Mesothelial cell of epicardium (in vitro differentiated cells): ENCODE results near the gene C12orf54. TPM values are rescaled to one million over a fixed set of nuclear protein-coding genes. Genes with fewer than 3 reads are reported as not detected.
"Not testable (repeated sequence)": the region's sequence is repeated elsewhere in the genome, so short reads cannot be mapped to it uniquely, and the experiment has no call there.

ENCODE experiments used
- DNase-seq, 2 experiments: peaks; one replicate each; pipeline ENCODE4 v3.0.0; 2021; ENCODE audit warnings: low spot score in 2 of 2; ENCODE audit not compliant: unreplicated experiment in 2 of 2
- H3K27ac Mint-ChIP-seq: 2 replicates; pipeline ENCODE4 v1.8.0; 2021; ENCODE audit warnings: mixed read lengths
- H3K27me3 Mint-ChIP-seq: 2 replicates; pipeline ENCODE4 v1.8.0; 2021; ENCODE audit warnings: low read depth, mixed read lengths
- H3K36me3 Mint-ChIP-seq: 2 replicates; pipeline ENCODE4 v1.8.0; 2021; ENCODE audit warnings: mixed read lengths
- H3K4me1 Mint-ChIP-seq: 2 replicates; pipeline ENCODE4 v1.8.0; 2021; ENCODE audit warnings: mixed read lengths
- H3K4me3 Mint-ChIP-seq: 2 replicates; pipeline ENCODE4 v1.8.0; 2021; ENCODE audit warnings: mild to moderate bottlenecking, moderate library complexity, mixed read lengths
- H3K9me3 Mint-ChIP-seq: 2 replicates; pipeline ENCODE4 v1.8.0; 2021; ENCODE audit warnings: mixed read lengths
- CTCF ChIP-seq: fragments of 200-600 bp; sonication (generic); IDR thresholded peaks from one replicate; pipeline ENCODE4 v1.5.0; 2021; ENCODE audit warnings: antibody characterized with exemption; ENCODE audit not compliant: unreplicated experiment
- total RNA-seq: library from RNA; stranded (reverse); gene quantifications from 3 replicates; pipeline ENCODE4 v1.2.1, GENCODE V29; 2021

Gene C12orf54
- total RNA-seq, 1 donor from 2014 or later = 0.34 TPM

- H3K27ac Mint-ChIP-seq = no peak overlapping the region
- H3K4me3 Mint-ChIP-seq = no peak overlapping the region
- no peaks in the 10 kb centered on the region for H3K4me1 Mint-ChIP-seq
- no peaks in the 10 kb centered on the region for H3K36me3 Mint-ChIP-seq
- peaks cover 35% of the 10 kb centered on the region for H3K9me3 Mint-ChIP-seq
- no peak for TF ChIP-seq CTCF
- no peak for DNase-seq
- H3K27me3 Mint-ChIP-seq = peaks cover 1% of the 10 kb centered on the region
Observed at GRCh38 chr12:48489012-48489411, 6.7 kb downstream of the C12orf54 start.

- not testable (repeated sequence) for DNase-seq, H3K36me3 Mint-ChIP-seq, H3K4me3 Mint-ChIP-seq, H3K27ac Mint-ChIP-seq, H3K4me1 Mint-ChIP-seq, H3K27me3 Mint-ChIP-seq
- H3K9me3 Mint-ChIP-seq = peaks cover 35% of the 10 kb centered on the region
Observed at GRCh38 chr12:48489456-48489855, 7.2 kb downstream of the C12orf54 start.

GRCh38 chr12:48500281-48500680 is 18.0 kb downstream of the C12orf54 start:
- not testable (repeated sequence) for H3K4me3 Mint-ChIP-seq, DNase-seq, H3K36me3 Mint-ChIP-seq, H3K27ac Mint-ChIP-seq, H3K27me3 Mint-ChIP-seq, H3K4me1 Mint-ChIP-seq
- H3K9me3 Mint-ChIP-seq = peaks cover 52% of the 10 kb centered on the region

- not testable (repeated sequence) for H3K36me3 Mint-ChIP-seq, H3K4me1 Mint-ChIP-seq, H3K4me3 Mint-ChIP-seq, H3K27ac Mint-ChIP-seq, DNase-seq, H3K27me3 Mint-ChIP-seq
- peaks cover 70% of the 10 kb centered on the region for H3K9me3 Mint-ChIP-seq
Observed at GRCh38 chr12:48506836-48507235, 24.5 kb downstream of the C12orf54 start.

- DNase-seq = no peak
- Mint-ChIP-seq H3K36me3 (no peaks in the 10 kb centered on the region), H3K9me3 (peaks cover 69% of the 10 kb centered on the region), H3K27ac (no peak overlapping the region), H3K4me1 (no peaks in the 10 kb centered on the region), H3K4me3 (no peak overlapping the region), H3K27me3 (no peaks in the 10 kb centered on the region)
- no peak for TF ChIP-seq CTCF
Observed at GRCh38 chr12:48508987-48509386, 26.7 kb downstream of the C12orf54 start.

GRCh38 chr12:48510111-48510510 is 27.8 kb downstream of the C12orf54 start:
- DNase-seq = no peak
- H3K4me1 Mint-ChIP-seq = no peaks in the 10 kb centered on the region
- no peak overlapping the region for H3K27ac Mint-ChIP-seq
- TF ChIP-seq CTCF = no peak
- no peaks in the 10 kb centered on the region for H3K27me3 Mint-ChIP-seq
- peaks cover 69% of the 10 kb centered on the region for H3K9me3 Mint-ChIP-seq
- H3K4me3 Mint-ChIP-seq = no peak overlapping the region
- H3K36me3 Mint-ChIP-seq = no peaks in the 10 kb centered on the region

GRCh38 chr12:48512855-48513254 is 30.6 kb downstream of the C12orf54 start:
- Mint-ChIP-seq H3K36me3 (no peaks in the 10 kb centered on the region), H3K9me3 (peaks cover 47% of the 10 kb centered on the region), H3K4me1 (no peaks in the 10 kb centered on the region), H3K27me3 (no peaks in the 10 kb centered on the region), H3K4me3 (no peak overlapping the region), H3K27ac (no peak overlapping the region)
- no peak for DNase-seq
- TF ChIP-seq CTCF = no peak
